H9 (cell line): Measurements from ENCODE around the gene CCDC80. TPM values are rescaled to one million over a fixed set of nuclear protein-coding genes. Genes with fewer than 3 reads are reported as not detected.

ENCODE experiments used
- DNase-seq: peaks from one replicate; pipeline ENCODE4 v3.0.0-alpha.2; 2017
- H2AFZ ChIP-seq: one replicate; pipeline ENCODE4 v1.6.1; 2013; ENCODE audit warnings: mild to moderate bottlenecking, low read length, control low read depth, moderate library complexity
- H2AK5ac ChIP-seq: 2 replicates; pipeline ENCODE4 v1.6.1; 2013; ENCODE audit warnings: low read length, control low read depth, mixed read lengths; ENCODE audit not compliant: insufficient read length
- H2BK120ac ChIP-seq: one replicate; pipeline ENCODE4 v1.6.1; 2013; ENCODE audit warnings: low read depth, mild to moderate bottlenecking, low read length, control low read depth, inconsistent platforms; ENCODE audit not compliant: poor library complexity, severe bottlenecking
- H2BK12ac ChIP-seq: 2 replicates; pipeline ENCODE4 v1.6.1; 2013; ENCODE audit warnings: low read length, control low read depth, mixed read lengths, low read depth; ENCODE audit not compliant: insufficient read length
- H2BK15ac ChIP-seq: 2 replicates; pipeline ENCODE4 v1.6.1; 2013; ENCODE audit warnings: low read depth, low read length, control low read depth
- H2BK20ac ChIP-seq: one replicate; pipeline ENCODE4 v1.6.1; 2013; ENCODE audit warnings: low read depth, mild to moderate bottlenecking, low read length, control low read depth, inconsistent platforms; ENCODE audit not compliant: poor library complexity, severe bottlenecking
- H2BK5ac ChIP-seq: 2 replicates; pipeline ENCODE4 v1.6.1; 2013; ENCODE audit warnings: low read length, control low read depth, mixed read lengths; ENCODE audit not compliant: insufficient read length
- H3K14ac ChIP-seq: 2 replicates; pipeline ENCODE4 v1.6.1; 2013; ENCODE audit warnings: low read length, control low read depth; ENCODE audit not compliant: insufficient read depth
- H3K18ac ChIP-seq: 2 replicates; pipeline ENCODE4 v1.6.1; 2013; ENCODE audit warnings: low read depth, mild to moderate bottlenecking, mixed read lengths, low read length, control low read depth; ENCODE audit not compliant: insufficient read length
- H3K23ac ChIP-seq: 2 replicates; pipeline ENCODE4 v1.6.1; 2013; ENCODE audit warnings: low read length, control low read depth, mixed read lengths, low read depth; ENCODE audit not compliant: insufficient read length
- H3K23me2 ChIP-seq: 2 replicates; pipeline ENCODE4 v1.6.1; 2013; ENCODE audit warnings: low read depth, mild to moderate bottlenecking, mixed read lengths, low read length, control low read depth; ENCODE audit not compliant: insufficient read length, poor library complexity, severe bottlenecking
- H3K27ac ChIP-seq: 2 replicates; pipeline ENCODE4 v1.5.1; 2013; ENCODE audit warnings: low read length, control low read depth, mixed read lengths, low read depth; ENCODE audit not compliant: insufficient read length
- H3K27me3 ChIP-seq: 2 replicates; pipeline ENCODE4 v1.6.1; 2013; ENCODE audit warnings: low read length, control low read depth, inconsistent platforms; ENCODE audit not compliant: insufficient read depth
- H3K4ac ChIP-seq: 2 replicates; pipeline ENCODE4 v1.6.1; 2013; ENCODE audit warnings: low read depth, mild to moderate bottlenecking, control low read depth, inconsistent platforms, low read length, moderate library complexity
- H3K4me1 ChIP-seq: 2 replicates; pipeline ENCODE4 v1.6.1; 2013; ENCODE audit warnings: low read length, control low read depth, inconsistent platforms; ENCODE audit not compliant: insufficient read depth
- H3K4me2 ChIP-seq: 2 replicates; pipeline ENCODE4 v1.6.1; 2013; ENCODE audit warnings: low read length, control low read depth, mixed read lengths; ENCODE audit not compliant: insufficient read length, insufficient read depth
- H3K56ac ChIP-seq: 2 replicates; pipeline ENCODE4 v1.6.1; 2013; ENCODE audit warnings: low read depth, mild to moderate bottlenecking, mixed read lengths, low read length, control low read depth; ENCODE audit not compliant: insufficient read length
- H3K79me1 ChIP-seq: 2 replicates; pipeline ENCODE4 v1.6.1; 2013; ENCODE audit warnings: low read depth, mild to moderate bottlenecking, moderate library complexity, low read length, control low read depth, inconsistent platforms; ENCODE audit not compliant: insufficient read depth, poor library complexity, severe bottlenecking
- H3K79me2 ChIP-seq: 2 replicates; pipeline ENCODE4 v1.6.1; 2013; ENCODE audit warnings: low read length, control low read depth, inconsistent platforms; ENCODE audit not compliant: insufficient read depth
- H3K9ac ChIP-seq: 2 replicates; pipeline ENCODE4 v1.6.1; 2013; ENCODE audit warnings: low read length, control low read depth, mixed read lengths; ENCODE audit not compliant: insufficient read length; ENCODE audit errors: extremely low read depth
- H3K9me3 ChIP-seq: one replicate; pipeline ENCODE4 v1.6.1; 2013; ENCODE audit warnings: low read depth, low read length, inconsistent platforms; ENCODE audit not compliant: control insufficient read depth
- H3T11ph ChIP-seq: one replicate; pipeline ENCODE4 v1.6.1; 2013; ENCODE audit warnings: mild to moderate bottlenecking, low read length, control low read depth, inconsistent platforms
- H4K20me1 ChIP-seq: one replicate; pipeline ENCODE4 v1.6.1; 2013; ENCODE audit not compliant: control insufficient read depth, insufficient read length, insufficient read depth
- H4K5ac ChIP-seq: 2 replicates; pipeline ENCODE4 v1.6.1; 2013; ENCODE audit warnings: low read depth, mild to moderate bottlenecking, mixed read lengths, low read length, control low read depth; ENCODE audit not compliant: insufficient read length
- H4K8ac ChIP-seq: replicated peaks from 2 replicates; pipeline ENCODE4 v1.6.1; 2013; ENCODE audit warnings: low read length, control low read depth, mixed read lengths, low read depth; ENCODE audit not compliant: insufficient read length
- H4K91ac ChIP-seq: 2 replicates; pipeline ENCODE4 v1.6.1; 2013; ENCODE audit warnings: low read depth, mild to moderate bottlenecking, moderate library complexity, mixed read lengths, low read length, control low read depth; ENCODE audit not compliant: insufficient read length
- H3K27ac Mint-ChIP-seq, 3 experiments: 2 replicates in 2 of 3; 3 replicates in 1 of 3; pipeline ENCODE4 v1.8.0; 2020 to 2021; ENCODE audit warnings: mixed read lengths in 3 of 3, mild to moderate bottlenecking in 1 of 3, moderate library complexity in 1 of 3
- H3K27me3 Mint-ChIP-seq: 2 replicates; pipeline ENCODE4 v1.8.0; 2021; ENCODE audit warnings: low read depth, mild to moderate bottlenecking, moderate library complexity, mixed read lengths
- H3K36me3 Mint-ChIP-seq, 3 experiments: 2 replicates in 2 of 3; 3 replicates in 1 of 3; pipeline ENCODE4 v1.8.0; 2020 to 2021; ENCODE audit warnings: low read depth in 3 of 3, mixed read lengths in 3 of 3; ENCODE audit not compliant: insufficient read depth in 1 of 3
- H3K4me1 Mint-ChIP-seq, 2 experiments: 2 replicates each; pipeline ENCODE4 v1.8.0; 2020; ENCODE audit warnings: mixed read lengths in 2 of 2
- H3K4me3 Mint-ChIP-seq, 2 experiments: 2 replicates in 1 of 2; 3 replicates in 1 of 2; pipeline ENCODE4 v1.8.0; 2020 to 2021; ENCODE audit warnings: mild to moderate bottlenecking in 2 of 2, mixed read lengths in 2 of 2, moderate library complexity in 1 of 2
- H3K9me3 Mint-ChIP-seq, 2 experiments: 2 replicates in 1 of 2; 3 replicates in 1 of 2; pipeline ENCODE4 v1.8.0; 2020; ENCODE audit warnings: mild to moderate bottlenecking in 2 of 2, mixed read lengths in 2 of 2, moderate library complexity in 1 of 2
- WGBS: extraction: QIAGEN DNeasy Blood & Tissue Kit; methylation state at CpG from one replicate; pipeline ENCODE4 v1.1.7; 2013; ENCODE audit warnings: missing lambda C conversion rate, low lambda C conversion rate, mixed read lengths; ENCODE audit not compliant: insufficient read length; ENCODE audit errors: extremely low coverage; 5-methylcytosine and 5-hydroxymethylcytosine counted together
- total RNA-seq: library from RNA; stranded (reverse); gene quantifications from 2 replicates; pipeline ENCODE4 v1.2.1, GENCODE V29; 2021
- TF ChIP-seq, protein P1 (sequence below): fragments of 200-600 bp; sonication (generic); conservative IDR thresholded peaks from 3 replicates; pipeline ENCODE4 v1.8.0; 2021; ENCODE audit warnings: antibody characterized with exemption, mild to moderate bottlenecking

The CCDC80 gene
- total RNA-seq, 1 experiment from 2014 or later: 5.4 TPM

DNA sequence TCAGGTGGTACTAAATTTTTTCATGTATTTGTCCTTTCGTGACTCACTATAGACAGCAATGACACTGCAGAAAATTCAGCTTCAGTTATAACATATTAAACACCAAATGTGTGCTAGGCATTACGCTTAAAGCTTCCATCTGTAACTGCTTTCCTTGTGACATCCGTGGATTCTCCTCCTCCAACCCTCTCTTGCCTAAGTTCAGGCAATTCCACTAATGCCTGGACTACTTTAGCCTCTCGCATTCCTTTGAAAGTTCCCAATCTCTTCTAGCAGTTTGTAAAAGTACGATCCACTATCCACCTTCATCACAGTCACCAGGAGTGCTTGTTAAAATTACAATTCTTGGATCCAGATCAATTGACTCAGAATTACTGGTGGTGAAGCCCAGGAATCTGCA, 17.7 kb downstream of the CCDC80 start:
- H4K20me1 ChIP-seq: no peaks in the 10 kb centered on the region
- H4K8ac ChIP-seq: no peak overlapping the region
- H3K18ac ChIP-seq: no peak overlapping the region
- H3K4me2 ChIP-seq: no peak overlapping the region
- H3K14ac ChIP-seq: no peak overlapping the region
- no peaks in the 10 kb centered on the region for H3K79me1 ChIP-seq
- Mint-ChIP-seq H3K9me3 (no peaks in the 10 kb centered on the region; a peak in 1 of 5 replicates), H3K27me3 (no peaks in the 10 kb centered on the region), H3K27ac (peak overlapping the region in 2 of 3 experiments; percentile 18 to 26; a peak in 2 of 7 replicates), H3K4me3 (no peak overlapping the region), H3K4me1 (peaks cover 11% of the 10 kb centered on the region in 2 experiments), H3K36me3 (no peaks in the 10 kb centered on the region; a peak in 1 of 7 replicates)
- no peak overlapping the region for H3K27ac ChIP-seq
- H2BK15ac ChIP-seq: no peak overlapping the region
- peaks cover 6% of the 10 kb centered on the region; the same call in 1 of the 2 replicates for H3K4me1 ChIP-seq
- H3K56ac ChIP-seq: no peak overlapping the region
- no peaks in the 10 kb centered on the region for H3K23me2 ChIP-seq
- no peak for DNase-seq
- H2BK20ac ChIP-seq: no peak overlapping the region
- H2BK5ac ChIP-seq: no peak overlapping the region
- no peak overlapping the region for H2AFZ ChIP-seq
- no peak overlapping the region for H4K5ac ChIP-seq
- no peak overlapping the region for H3K9ac ChIP-seq
- H3K79me2 ChIP-seq: no peaks in the 10 kb centered on the region
- no peak overlapping the region for H4K91ac ChIP-seq
- H2BK120ac ChIP-seq: no peak overlapping the region
- H2BK12ac ChIP-seq: no peak overlapping the region
- TF ChIP-seq, protein P1, sequence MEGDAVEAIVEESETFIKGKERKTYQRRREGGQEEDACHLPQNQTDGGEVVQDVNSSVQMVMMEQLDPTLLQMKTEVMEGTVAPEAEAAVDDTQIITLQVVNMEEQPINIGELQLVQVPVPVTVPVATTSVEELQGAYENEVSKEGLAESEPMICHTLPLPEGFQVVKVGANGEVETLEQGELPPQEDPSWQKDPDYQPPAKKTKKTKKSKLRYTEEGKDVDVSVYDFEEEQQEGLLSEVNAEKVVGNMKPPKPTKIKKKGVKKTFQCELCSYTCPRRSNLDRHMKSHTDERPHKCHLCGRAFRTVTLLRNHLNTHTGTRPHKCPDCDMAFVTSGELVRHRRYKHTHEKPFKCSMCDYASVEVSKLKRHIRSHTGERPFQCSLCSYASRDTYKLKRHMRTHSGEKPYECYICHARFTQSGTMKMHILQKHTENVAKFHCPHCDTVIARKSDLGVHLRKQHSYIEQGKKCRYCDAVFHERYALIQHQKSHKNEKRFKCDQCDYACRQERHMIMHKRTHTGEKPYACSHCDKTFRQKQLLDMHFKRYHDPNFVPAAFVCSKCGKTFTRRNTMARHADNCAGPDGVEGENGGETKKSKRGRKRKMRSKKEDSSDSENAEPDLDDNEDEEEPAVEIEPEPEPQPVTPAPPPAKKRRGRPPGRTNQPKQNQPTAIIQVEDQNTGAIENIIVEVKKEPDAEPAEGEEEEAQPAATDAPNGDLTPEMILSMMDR: no peak
- no CpG with 5 or more reads among the region's 5 CpGs for WGBS
- no peak overlapping the region for H3K23ac ChIP-seq
- H3K9me3 ChIP-seq: no peaks in the 10 kb centered on the region
- H3K4ac ChIP-seq: no peak overlapping the region
- no peaks in the 10 kb centered on the region for H3K27me3 ChIP-seq
- no peak overlapping the region for H3T11ph ChIP-seq
- H2AK5ac ChIP-seq: no peak overlapping the region
